DOHH2 (cell line): ENCODE data around the gene PRKAR1B.

Experiments used
- H3F3A ChIP-seq: fragments of 200-600 bp; sonication (generic), shearing (Covaris generic); 2 replicates; pipeline ENCODE4 v1.6.0; 2016; ENCODE audit warnings: antibody characterized with exemption, mild to moderate bottlenecking; ENCODE audit not compliant: control insufficient read depth, insufficient read depth
- H3K27ac ChIP-seq: fragments of 200-600 bp; sonication (generic); 2 replicates; pipeline ENCODE4 v1.5.1; 2014; ENCODE audit warnings: low read depth, mild to moderate bottlenecking, low read length, moderate library complexity
- H3K27me3 ChIP-seq: fragments of 200-600 bp; sonication (generic); 2 replicates; pipeline ENCODE4 v1.6.1; 2014; ENCODE audit warnings: mild to moderate bottlenecking, low read length, mixed read lengths; ENCODE audit not compliant: control insufficient read depth
- H3K36me3 ChIP-seq: fragments of 200-600 bp; sonication (generic); 2 replicates; pipeline ENCODE4 v1.6.1; 2014; ENCODE audit warnings: mild to moderate bottlenecking, low read length, moderate library complexity, mixed read lengths; ENCODE audit not compliant: control insufficient read depth
- H3K4me1 ChIP-seq: fragments of 200-600 bp; sonication (generic); 2 replicates; pipeline ENCODE4 v1.6.1; 2014; ENCODE audit warnings: mild to moderate bottlenecking, low read length, mixed read lengths; ENCODE audit not compliant: control insufficient read depth
- H3K4me2 ChIP-seq: fragments of 200-600 bp; sonication (generic); 2 replicates; pipeline ENCODE4 v1.6.0; 2014; ENCODE audit warnings: mild to moderate bottlenecking, low read length, moderate library complexity
- H3K4me3 ChIP-seq: fragments of 200-600 bp; sonication (generic); 2 replicates; pipeline ENCODE4 v1.5.1; 2014; ENCODE audit warnings: mild to moderate bottlenecking, low read length, mixed read lengths
- H3K79me2 ChIP-seq: fragments of 200-600 bp; sonication (generic); 2 replicates; pipeline ENCODE4 v1.6.1; 2014; ENCODE audit warnings: mild to moderate bottlenecking, low read length, mixed read lengths; ENCODE audit not compliant: control insufficient read depth
- H3K9me2 ChIP-seq: fragments of 200-600 bp; sonication (generic); replicated peaks from 2 replicates; pipeline ENCODE4 v1.6.1; 2014; ENCODE audit warnings: mild to moderate bottlenecking, low read length, mixed read lengths; ENCODE audit not compliant: control insufficient read depth
- H3K9me3 ChIP-seq: fragments of 200-600 bp; sonication (generic); 2 replicates; pipeline ENCODE4 v1.6.1; 2014; ENCODE audit warnings: antibody characterized with exemption, low read length, mixed read lengths; ENCODE audit not compliant: control insufficient read depth, insufficient read depth
- H4K20me1 ChIP-seq: fragments of 200-600 bp; sonication (generic); 2 replicates; pipeline ENCODE4 v1.6.0; 2014; ENCODE audit warnings: low read depth, mild to moderate bottlenecking, antibody characterized with exemption, low read length, moderate library complexity; ENCODE audit not compliant: control insufficient read depth, insufficient read depth
- CTCF ChIP-seq: fragments of 200-600 bp; sonication (generic); IDR thresholded peaks from one replicate; pipeline ENCODE4 v1.5.1; 2014; ENCODE audit warnings: antibody characterized with exemption, mild to moderate bottlenecking, low read depth, low read length; ENCODE audit not compliant: poor library complexity, severe bottlenecking
- EZH2phosphoT487 ChIP-seq: fragments of 200-600 bp; sonication (generic); IDR thresholded peaks from 2 replicates; pipeline ENCODE4 v1.6.1; 2017; ENCODE audit warnings: borderline replicate concordance, mild to moderate bottlenecking, antibody characterized with exemption, low read length, moderate library complexity, mixed read lengths

The PRKAR1B gene

GRCh38 chr7:601036-601594, 126.0 kb downstream of the PRKAR1B start:
- Histone ChIP-seq H3K27me3 (no peaks in the 10 kb centered on the region), H3K4me1 (peaks cover 6% of the 10 kb centered on the region), H3K9me2 (no peaks in the 10 kb centered on the region), H3K9me3 (no peaks in the 10 kb centered on the region), H4K20me1 (no peaks in the 10 kb centered on the region), H3K27ac (no peak overlapping the region), H3K79me2 (no peaks in the 10 kb centered on the region), H3F3A (no peaks in the 10 kb centered on the region), H3K4me3 (no peak overlapping the region), H3K4me2 (no peak overlapping the region), H3K36me3 (peaks cover 9% of the 10 kb centered on the region)
- TF ChIP-seq CTCF (no peak), EZH2phosphoT487 (no peak)

- Histone ChIP-seq H3K27me3 (no peaks in the 10 kb centered on the region), H3K27ac (no peak overlapping the region), H3K4me2 (no peak overlapping the region), H3K9me2 (no peaks in the 10 kb centered on the region), H4K20me1 (no peaks in the 10 kb centered on the region), H3K79me2 (no peaks in the 10 kb centered on the region), H3K4me3 (no peak overlapping the region), H3K9me3 (no peaks in the 10 kb centered on the region), H3K36me3 (peaks cover 12% of the 10 kb centered on the region), H3F3A (no peaks in the 10 kb centered on the region), H3K4me1 (peaks cover 6% of the 10 kb centered on the region)
- TF ChIP-seq EZH2phosphoT487 (no peak), CTCF (no peak)
These were observed 126.7 kb downstream of the PRKAR1B start for GRCh38 chr7:600149-601035.

GRCh38 chr7:598899-599298, 128.2 kb downstream of the PRKAR1B start:
- no peaks in the 10 kb centered on the region for H3K27me3 ChIP-seq
- peaks cover 12% of the 10 kb centered on the region for H3K36me3 ChIP-seq
- H3F3A ChIP-seq: no peaks in the 10 kb centered on the region
- H3K79me2 ChIP-seq: no peaks in the 10 kb centered on the region
- H3K4me1 ChIP-seq: no peaks in the 10 kb centered on the region
- no peak overlapping the region for H3K4me3 ChIP-seq
- no peaks in the 10 kb centered on the region; the same call in 1 of the 2 replicates for H3K9me3 ChIP-seq
- TF ChIP-seq CTCF (no peak), EZH2phosphoT487 (no peak)
- no peaks in the 10 kb centered on the region for H3K9me2 ChIP-seq
- no peak overlapping the region for H3K4me2 ChIP-seq
- H4K20me1 ChIP-seq: no peaks in the 10 kb centered on the region
- no peak overlapping the region for H3K27ac ChIP-seq
